GM18951 (cell line): ENCODE results near the gene SPTLC3.

ENCODE experiments used
- POLR2A ChIP-seq: IDR thresholded peaks from 4 replicates; pipeline ENCODE4 v1.6.1; 2011; ENCODE audit warnings: mild to moderate bottlenecking; ENCODE audit not compliant: insufficient read length, insufficient read depth; ENCODE audit errors: extremely low read depth
- in situ Hi-C: fragments of 300-500 bp; cut with MboI; formaldehyde crosslinking; loops from one replicate; pipeline ENCODE4 v1.12.0; 2022; ENCODE audit warnings: low sequenced_read_pairs, mixed read lengths, inconsistent platforms; ENCODE audit not compliant: unreplicated experiment

Gene SPTLC3

GRCh38 chr20:13149371-13150105 is 140.8 kb downstream of the SPTLC3 start:
- TF ChIP-seq POLR2A = no peak
- in situ Hi-C loops = no loop called here

- in situ Hi-C loops = no loop called here
These were observed 149.6 kb downstream of the SPTLC3 start for GRCh38 chr20:13158369-13158768.

GRCh38 chr20:13159889-13160288 is 151.1 kb downstream of the SPTLC3 start:
- no peak for TF ChIP-seq POLR2A
- in situ Hi-C loops = no loop called here

More at GRCh38 chr20:13158369-13158768, 149.6 kb downstream of the SPTLC3 start:
- no peak for TF ChIP-seq POLR2A

- in situ Hi-C loops = no loop called here
These were observed 156.4 kb downstream of the SPTLC3 start for GRCh38 chr20:13165203-13165602.

GRCh38 chr20:13166011-13166410 is 157.2 kb downstream of the SPTLC3 start:
- no peak for TF ChIP-seq POLR2A
- in situ Hi-C loops = no loop called here

More at GRCh38 chr20:13165203-13165602, 156.4 kb downstream of the SPTLC3 start:
- no peak for TF ChIP-seq POLR2A

- in situ Hi-C loops = no loop called here
- no peak for TF ChIP-seq POLR2A
These were observed 157.7 kb downstream of the SPTLC3 start for GRCh38 chr20:13166437-13166836.

GRCh38 chr20:13169086-13169485 is 160.3 kb downstream of the SPTLC3 start:
- in situ Hi-C loops = no loop called here
- no peak for TF ChIP-seq POLR2A

- in situ Hi-C loops = no loop called here
These were observed 162.0 kb downstream of the SPTLC3 start for GRCh38 chr20:13170771-13171170.

GRCh38 chr20:13173201-13173600 is 164.4 kb downstream of the SPTLC3 start:
- in situ Hi-C loops = no loop called here
- TF ChIP-seq POLR2A = no peak

More at GRCh38 chr20:13170771-13171170, 162.0 kb downstream of the SPTLC3 start:
- no peak for TF ChIP-seq POLR2A

- no peak for TF ChIP-seq POLR2A
- in situ Hi-C loops = no loop called here
These were observed 165.6 kb downstream of the SPTLC3 start for GRCh38 chr20:13174402-13174801.

- in situ Hi-C loops = no loop called here
- no peak for TF ChIP-seq POLR2A
These were observed 172.5 kb downstream of the SPTLC3 start for GRCh38 chr20:13180986-13181889.

- TF ChIP-seq POLR2A = no peak
- in situ Hi-C loops = no loop called here
These were observed 174.2 kb downstream of the SPTLC3 start for GRCh38 chr20:13183005-13183404.

GRCh38 chr20:13186043-13186774 is 177.4 kb downstream of the SPTLC3 start:
- in situ Hi-C loops = no loop called here
- no peak for TF ChIP-seq POLR2A
